ENCODE measurements around the gene B3GNT3.

DNA sequence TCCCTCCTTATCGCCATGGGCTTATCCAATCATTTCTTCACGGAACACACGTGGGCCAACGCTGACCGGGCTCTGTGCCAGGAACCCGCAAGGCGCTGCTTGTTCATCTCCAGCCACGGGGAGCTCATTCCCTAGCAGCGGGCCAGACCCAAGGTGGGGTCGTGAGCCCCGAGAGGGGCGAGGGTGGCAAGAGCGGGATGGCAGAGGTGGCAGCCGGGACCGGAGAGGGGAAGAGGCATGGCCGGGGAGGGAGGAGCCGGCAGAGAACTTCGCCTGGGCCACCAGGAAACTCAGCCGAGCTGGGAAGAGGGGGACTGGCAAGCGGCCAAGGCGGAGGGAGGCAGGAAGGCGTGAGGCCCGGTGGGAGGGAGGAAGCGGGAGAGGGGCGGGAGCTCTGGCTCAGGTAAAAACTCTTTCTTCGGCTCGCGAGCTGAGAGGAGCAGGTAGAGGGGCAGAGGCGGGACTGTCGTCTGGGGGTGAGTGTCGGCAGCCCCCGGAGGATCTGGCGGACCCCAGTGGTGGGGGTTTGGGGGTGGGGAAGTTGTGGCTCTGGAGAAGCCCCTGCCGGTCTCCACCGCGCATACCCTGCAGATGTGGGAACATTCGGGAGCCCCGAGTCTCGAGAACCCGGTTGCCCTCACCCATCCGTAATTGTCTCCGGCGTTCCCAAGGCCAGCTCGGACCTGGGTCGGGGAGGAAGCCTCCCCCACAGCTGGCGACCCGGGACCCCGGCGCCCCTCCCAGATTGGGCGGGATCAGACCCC, at the start of gene B3GNT3:
- TF ChIP-seq POLR2A (IDR thresholded peaks at IDR 0.05), result peak; percentile 19 to 64 (median 40)
- TF ChIP-seq, protein P1, sequence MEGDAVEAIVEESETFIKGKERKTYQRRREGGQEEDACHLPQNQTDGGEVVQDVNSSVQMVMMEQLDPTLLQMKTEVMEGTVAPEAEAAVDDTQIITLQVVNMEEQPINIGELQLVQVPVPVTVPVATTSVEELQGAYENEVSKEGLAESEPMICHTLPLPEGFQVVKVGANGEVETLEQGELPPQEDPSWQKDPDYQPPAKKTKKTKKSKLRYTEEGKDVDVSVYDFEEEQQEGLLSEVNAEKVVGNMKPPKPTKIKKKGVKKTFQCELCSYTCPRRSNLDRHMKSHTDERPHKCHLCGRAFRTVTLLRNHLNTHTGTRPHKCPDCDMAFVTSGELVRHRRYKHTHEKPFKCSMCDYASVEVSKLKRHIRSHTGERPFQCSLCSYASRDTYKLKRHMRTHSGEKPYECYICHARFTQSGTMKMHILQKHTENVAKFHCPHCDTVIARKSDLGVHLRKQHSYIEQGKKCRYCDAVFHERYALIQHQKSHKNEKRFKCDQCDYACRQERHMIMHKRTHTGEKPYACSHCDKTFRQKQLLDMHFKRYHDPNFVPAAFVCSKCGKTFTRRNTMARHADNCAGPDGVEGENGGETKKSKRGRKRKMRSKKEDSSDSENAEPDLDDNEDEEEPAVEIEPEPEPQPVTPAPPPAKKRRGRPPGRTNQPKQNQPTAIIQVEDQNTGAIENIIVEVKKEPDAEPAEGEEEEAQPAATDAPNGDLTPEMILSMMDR (IDR thresholded peaks at IDR 0.05), result no peak
